Stimulated activated CD8-positive, alpha-beta memory T cell treated with anti-CD3 and anti-CD28 coated beads, Interleukin-12 subunit alpha, Interleukin-12 subunit beta, amount 100 ng/mL, for 1 hour (primary cell): ENCODE data around the gene DGKA.

Experiments used
- DNase-seq: peaks from one replicate; pipeline ENCODE4 v3.0.0-alpha.2; 2020; ENCODE audit warnings: low read depth

DGKA gene

GRCh38 chr12:55931780-55932550 is 1.0 kb downstream of the DGKA start:
- no peak for DNase-seq

GRCh38 chr12:55932551-55932910 is 1.6 kb downstream of the DGKA start:
- DNase-seq: no peak

GRCh38 chr12:55933169-55933798 is 2.3 kb downstream of the DGKA start:
- no peak for DNase-seq

- no peak for DNase-seq
Measured at GRCh38 chr12:55933799-55934742, 3.1 kb downstream of the DGKA start.

GRCh38 chr12:55934773-55935172 is 3.8 kb downstream of the DGKA start:
- no peak for DNase-seq

- DNase-seq: no peak
Measured at GRCh38 chr12:55935738-55936151, 4.8 kb downstream of the DGKA start.

GRCh38 chr12:55937981-55938380 is 7.0 kb downstream of the DGKA start:
- DNase-seq: no peak

GRCh38 chr12:55938826-55939501 is 8.0 kb downstream of the DGKA start:
- DNase-seq: no peak

GRCh38 chr12:55940065-55940732 is 9.2 kb downstream of the DGKA start:
- peak; percentile 81 for DNase-seq

- no peak for DNase-seq
Measured at GRCh38 chr12:55942055-55942454, 11.1 kb downstream of the DGKA start.

GRCh38 chr12:55942577-55943136 is 11.7 kb downstream of the DGKA start:
- no peak for DNase-seq

GRCh38 chr12:55946553-55946952 is 15.6 kb downstream of the DGKA start:
- no peak for DNase-seq

GRCh38 chr12:55955344-55955743 is 24.4 kb downstream of the DGKA start:
- no peak for DNase-seq

GRCh38 chr12:55955800-55956508 is 25.0 kb downstream of the DGKA start:
- peak; percentile 30 for DNase-seq

- no peak for DNase-seq
Measured at GRCh38 chr12:55957106-55957859, 26.3 kb downstream of the DGKA start.

- no peak for DNase-seq
Measured at GRCh38 chr12:55963760-55964159, 32.8 kb downstream of the DGKA start.

GRCh38 chr12:55965240-55965639 is 34.3 kb downstream of the DGKA start:
- DNase-seq: no peak

- DNase-seq: no peak
Measured at GRCh38 chr12:55965941-55966407, 35.0 kb downstream of the DGKA start, which contains the start of gene PMEL. Gene PMEL, minus strand, starts transcription at chr12:55966042. Its CDS starts 31 bp downstream, at chr12:55966011.
